Skeletal muscle satellite cell (primary cell): Measurements from ENCODE around the gene LZTS2. TPM values are rescaled to one million over a fixed set of nuclear protein-coding genes. Genes with fewer than 3 reads are reported as not detected.

Experiments used
- H3K27me3 ChIP-seq: 2 replicates; pipeline ENCODE4 v1.7.0; 2013; ENCODE audit warnings: low read length; ENCODE audit not compliant: control insufficient read depth, insufficient read depth
- H3K36me3 ChIP-seq: 2 replicates; pipeline ENCODE4 v1.7.0; 2013; ENCODE audit warnings: mild to moderate bottlenecking, control low read depth, low read length; ENCODE audit not compliant: insufficient read depth
- H3K4me1 ChIP-seq: 2 replicates; pipeline ENCODE4 v1.7.0; 2013; ENCODE audit warnings: low read length; ENCODE audit not compliant: control insufficient read depth, insufficient read depth
- H3K4me2 ChIP-seq: 2 replicates; pipeline ENCODE4 v1.7.0; 2013; ENCODE audit warnings: mild to moderate bottlenecking, low read length
- H3K4me3 ChIP-seq: 2 replicates; pipeline ENCODE4 v1.7.0; 2013; ENCODE audit warnings: low read length
- H3K9ac ChIP-seq: 2 replicates; pipeline ENCODE4 v1.7.0; 2013; ENCODE audit warnings: mild to moderate bottlenecking, low read depth, low read length, moderate library complexity
- H3K9me3 ChIP-seq: replicated peaks from 2 replicates; pipeline ENCODE4 v1.7.0; 2013; ENCODE audit warnings: mild to moderate bottlenecking, control low read depth, low read length
- total RNA-seq: library from RNA; depleted of rRNA; stranded (reverse); fragments of >200 nt; gene quantifications from 2 replicates; pipeline ENCODE4 v1.2.3, GENCODE V29; 2012; rRNA removed

The LZTS2 gene, protein sequence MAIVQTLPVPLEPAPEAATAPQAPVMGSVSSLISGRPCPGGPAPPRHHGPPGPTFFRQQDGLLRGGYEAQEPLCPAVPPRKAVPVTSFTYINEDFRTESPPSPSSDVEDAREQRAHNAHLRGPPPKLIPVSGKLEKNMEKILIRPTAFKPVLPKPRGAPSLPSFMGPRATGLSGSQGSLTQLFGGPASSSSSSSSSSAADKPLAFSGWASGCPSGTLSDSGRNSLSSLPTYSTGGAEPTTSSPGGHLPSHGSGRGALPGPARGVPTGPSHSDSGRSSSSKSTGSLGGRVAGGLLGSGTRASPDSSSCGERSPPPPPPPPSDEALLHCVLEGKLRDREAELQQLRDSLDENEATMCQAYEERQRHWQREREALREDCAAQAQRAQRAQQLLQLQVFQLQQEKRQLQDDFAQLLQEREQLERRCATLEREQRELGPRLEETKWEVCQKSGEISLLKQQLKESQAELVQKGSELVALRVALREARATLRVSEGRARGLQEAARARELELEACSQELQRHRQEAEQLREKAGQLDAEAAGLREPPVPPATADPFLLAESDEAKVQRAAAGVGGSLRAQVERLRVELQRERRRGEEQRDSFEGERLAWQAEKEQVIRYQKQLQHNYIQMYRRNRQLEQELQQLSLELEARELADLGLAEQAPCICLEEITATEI
- total RNA-seq: 79.1 and 103 TPM in 2 replicates

DNA sequence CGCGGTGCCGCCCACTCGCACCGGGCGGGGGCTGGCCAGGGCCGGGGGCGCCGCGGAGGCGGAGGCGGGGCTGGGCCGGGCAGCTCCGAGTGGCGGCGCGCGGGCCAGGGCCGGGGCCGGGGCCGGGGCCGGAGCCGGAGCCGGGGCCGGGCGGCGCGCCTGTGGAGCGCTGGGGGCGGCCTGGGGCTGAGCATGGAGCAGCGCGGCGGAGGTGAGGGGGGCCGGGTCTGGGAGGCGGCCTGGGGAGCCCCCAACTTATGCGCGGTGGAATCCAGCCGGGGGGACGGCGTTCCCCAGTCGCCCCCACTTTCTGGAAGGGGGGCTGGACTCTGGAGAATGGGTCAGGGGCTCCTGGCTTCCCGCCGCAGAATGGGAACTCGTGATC, at the start of gene LZTS2:
LZTS2 (plus strand) TSS at position 67 of the 385 bp plus-strand sequence. CDS start 2,731 bp downstream, outside the sequence.
- H3K4me1 ChIP-seq: peaks cover 35% of the 10 kb centered on the region
- H3K4me3 ChIP-seq: peak within 1 kb of the TSS; percentile 76
- H3K9ac ChIP-seq: peak within 1 kb of the TSS; percentile 98
- peaks cover 23% of the 10 kb centered on the region for H3K36me3 ChIP-seq
- peak within 1 kb of the TSS; percentile 99 for H3K4me2 ChIP-seq
- H3K27me3 ChIP-seq: no peaks in the 10 kb centered on the region
- no peaks in the 10 kb centered on the region for H3K9me3 ChIP-seq

DNA sequence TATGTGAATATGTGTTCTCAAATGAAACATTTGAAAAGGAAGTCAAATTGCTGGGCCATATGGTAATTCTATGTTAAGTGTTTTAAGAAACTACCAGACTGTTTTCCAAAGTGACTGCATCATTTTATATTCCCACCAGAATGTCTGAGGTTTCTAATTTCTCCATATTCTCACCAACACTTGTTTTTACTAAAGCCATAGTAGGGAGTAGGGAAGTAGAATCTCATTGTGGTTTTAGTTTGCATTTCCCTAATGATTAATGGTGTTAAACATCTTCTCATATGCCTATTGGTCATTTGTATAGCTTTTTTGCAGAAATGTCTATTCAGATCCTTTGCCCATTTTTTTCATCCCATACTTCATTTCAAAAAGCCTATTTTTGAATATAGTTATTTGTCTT, 39.4 kb upstream of the LZTS2 start:
- H3K4me3 ChIP-seq: no peak overlapping the region
- no peaks in the 10 kb centered on the region for H3K4me1 ChIP-seq
- no peak overlapping the region for H3K4me2 ChIP-seq
- no peaks in the 10 kb centered on the region for H3K27me3 ChIP-seq
- H3K9me3 ChIP-seq: no peaks in the 10 kb centered on the region
- H3K9ac ChIP-seq: no peak overlapping the region
- H3K36me3 ChIP-seq: peaks cover 77% of the 10 kb centered on the region

DNA sequence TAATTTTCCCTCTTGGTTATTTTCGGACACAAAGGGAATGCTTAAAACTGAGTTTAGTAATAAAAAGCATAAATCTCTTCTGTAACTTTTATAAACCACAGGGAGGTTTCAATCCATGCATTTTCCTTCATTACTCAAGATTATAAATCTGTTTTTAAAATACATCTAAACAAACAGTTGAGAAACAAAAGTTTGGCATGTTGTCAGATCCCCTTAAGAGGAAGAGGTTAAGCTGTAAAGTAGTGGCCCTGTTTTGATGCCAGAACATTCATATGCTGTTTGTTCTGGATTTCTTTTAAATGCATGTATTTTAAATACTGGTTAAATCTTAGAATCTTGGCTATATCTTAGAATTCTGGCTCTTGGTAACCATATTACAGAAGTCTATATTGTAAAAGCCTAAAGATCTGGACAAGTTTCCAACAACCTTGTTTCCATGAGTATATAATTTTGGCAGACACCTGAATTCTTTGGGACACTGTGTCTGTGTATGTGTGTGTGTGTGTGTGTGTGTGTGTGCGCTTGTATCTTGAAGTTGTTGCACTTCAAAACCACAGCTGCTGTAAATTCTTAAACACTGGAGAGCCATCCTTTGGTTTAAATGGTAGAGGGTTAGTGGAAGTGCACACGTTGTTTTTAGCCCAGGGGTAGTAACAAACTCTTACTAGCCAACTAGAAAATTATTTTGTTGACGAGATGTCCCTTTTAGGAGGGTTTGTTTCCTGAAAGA, 37.1 kb upstream of the LZTS2 start:
- H3K36me3 ChIP-seq: peaks cover 82% of the 10 kb centered on the region
- H3K9ac ChIP-seq: no peak overlapping the region
- H3K27me3 ChIP-seq: no peaks in the 10 kb centered on the region
- H3K4me2 ChIP-seq: no peak overlapping the region
- H3K4me3 ChIP-seq: no peak overlapping the region
- no peaks in the 10 kb centered on the region for H3K4me1 ChIP-seq
- no peaks in the 10 kb centered on the region for H3K9me3 ChIP-seq

DNA sequence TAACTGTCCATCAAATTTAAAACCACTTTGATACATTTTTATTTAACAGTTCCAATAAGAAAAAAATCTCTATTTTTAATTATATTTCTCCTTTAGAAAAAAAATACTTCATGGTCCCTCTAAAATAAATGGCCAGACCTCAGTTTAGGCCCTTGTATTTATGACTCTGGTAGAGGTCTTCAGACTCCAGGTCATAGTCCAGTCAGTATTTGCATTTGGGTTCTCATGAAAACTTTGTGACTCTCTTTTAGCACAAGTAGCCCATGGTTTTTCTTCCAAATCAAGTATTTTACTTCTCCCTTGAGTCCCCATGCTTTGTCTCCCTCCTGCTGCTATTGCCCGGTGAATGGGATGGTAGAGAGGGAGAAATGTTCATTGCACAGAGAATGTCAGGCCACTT, 35.8 kb upstream of the LZTS2 start:
- H3K4me2 ChIP-seq: no peak overlapping the region

DNA sequence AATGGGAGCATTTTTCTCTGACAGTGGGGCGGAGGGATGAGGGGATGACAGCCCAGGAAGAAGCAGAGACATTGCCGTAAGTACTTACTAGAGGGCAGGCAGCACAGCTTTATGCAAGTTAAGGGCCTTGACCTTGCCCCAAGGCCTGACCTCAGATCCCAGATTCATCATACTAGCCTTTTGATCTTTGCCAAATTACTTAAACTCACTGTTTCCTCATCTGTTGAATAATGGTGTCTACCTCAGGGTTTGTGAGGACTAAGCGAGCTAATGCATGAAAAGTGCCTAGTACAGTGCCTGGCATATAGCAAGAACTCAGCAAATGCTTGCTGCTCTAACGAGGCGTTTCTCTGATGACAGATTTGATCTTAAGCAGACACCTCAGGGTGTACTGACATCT, 33.8 kb upstream of the LZTS2 start:
- Histone ChIP-seq H3K9me3 (no peaks in the 10 kb centered on the region), H3K36me3 (peaks cover 56% of the 10 kb centered on the region), H3K4me1 (peaks cover 6% of the 10 kb centered on the region), H3K27me3 (no peaks in the 10 kb centered on the region), H3K4me3 (no peak overlapping the region), H3K4me2 (no peak overlapping the region), H3K9ac (no peak overlapping the region)

More for the DNA sequence above, 35.8 kb upstream of the LZTS2 start:
- Histone ChIP-seq H3K27me3 (no peaks in the 10 kb centered on the region), H3K9ac (no peak overlapping the region), H3K9me3 (no peaks in the 10 kb centered on the region), H3K36me3 (peaks cover 72% of the 10 kb centered on the region), H3K4me3 (no peak overlapping the region), H3K4me1 (peaks cover 3% of the 10 kb centered on the region)

DNA sequence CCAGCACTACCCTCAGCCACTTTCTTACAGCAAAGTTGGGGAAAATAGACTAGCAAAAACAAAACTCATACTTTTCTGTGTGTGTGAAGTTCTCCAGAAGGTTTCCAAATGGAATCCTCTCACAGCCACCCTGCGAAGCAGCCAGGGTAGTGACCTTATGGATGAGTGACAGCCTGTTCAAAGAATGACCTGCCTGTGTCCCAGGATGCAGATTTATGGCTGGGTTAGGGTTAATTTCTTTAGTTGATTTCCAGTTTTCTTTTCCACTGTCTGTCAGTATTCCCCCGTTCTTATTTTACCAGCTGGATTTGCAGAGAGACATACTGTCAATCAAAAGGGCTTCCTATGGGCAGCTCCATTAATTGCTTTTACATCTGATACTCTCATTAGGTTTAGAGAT, 32.7 kb upstream of the LZTS2 start:
- Histone ChIP-seq H3K9ac (no peak overlapping the region), H3K27me3 (no peaks in the 10 kb centered on the region), H3K4me2 (no peak overlapping the region), H3K4me3 (no peak overlapping the region), H3K4me1 (peaks cover 6% of the 10 kb centered on the region), H3K36me3 (peaks cover 50% of the 10 kb centered on the region), H3K9me3 (no peaks in the 10 kb centered on the region)

DNA sequence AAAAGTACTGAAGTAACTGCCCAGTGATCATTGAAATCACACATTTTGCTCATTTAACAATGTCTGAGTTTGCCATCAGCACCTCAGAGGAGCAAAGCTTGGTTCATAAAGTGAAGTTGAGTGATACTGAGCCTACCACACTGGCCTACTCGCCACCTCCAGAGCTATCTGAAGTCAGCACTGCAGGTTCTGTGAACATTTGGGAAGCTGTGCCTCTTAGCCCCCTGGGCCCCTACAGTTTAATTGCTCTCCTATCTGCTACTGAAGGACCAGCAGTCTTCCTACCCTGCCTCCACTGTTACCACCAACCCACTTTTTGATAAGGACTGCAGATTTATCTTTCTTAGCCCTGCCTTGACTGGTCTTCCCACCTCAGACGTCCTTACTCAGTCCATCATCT, 32.3 kb upstream of the LZTS2 start:
- peaks cover 6% of the 10 kb centered on the region for H3K4me1 ChIP-seq
- no peaks in the 10 kb centered on the region for H3K9me3 ChIP-seq
- peaks cover 46% of the 10 kb centered on the region for H3K36me3 ChIP-seq
- H3K4me3 ChIP-seq: no peak overlapping the region
- no peak overlapping the region for H3K4me2 ChIP-seq
- H3K27me3 ChIP-seq: no peaks in the 10 kb centered on the region
- H3K9ac ChIP-seq: no peak overlapping the region

DNA sequence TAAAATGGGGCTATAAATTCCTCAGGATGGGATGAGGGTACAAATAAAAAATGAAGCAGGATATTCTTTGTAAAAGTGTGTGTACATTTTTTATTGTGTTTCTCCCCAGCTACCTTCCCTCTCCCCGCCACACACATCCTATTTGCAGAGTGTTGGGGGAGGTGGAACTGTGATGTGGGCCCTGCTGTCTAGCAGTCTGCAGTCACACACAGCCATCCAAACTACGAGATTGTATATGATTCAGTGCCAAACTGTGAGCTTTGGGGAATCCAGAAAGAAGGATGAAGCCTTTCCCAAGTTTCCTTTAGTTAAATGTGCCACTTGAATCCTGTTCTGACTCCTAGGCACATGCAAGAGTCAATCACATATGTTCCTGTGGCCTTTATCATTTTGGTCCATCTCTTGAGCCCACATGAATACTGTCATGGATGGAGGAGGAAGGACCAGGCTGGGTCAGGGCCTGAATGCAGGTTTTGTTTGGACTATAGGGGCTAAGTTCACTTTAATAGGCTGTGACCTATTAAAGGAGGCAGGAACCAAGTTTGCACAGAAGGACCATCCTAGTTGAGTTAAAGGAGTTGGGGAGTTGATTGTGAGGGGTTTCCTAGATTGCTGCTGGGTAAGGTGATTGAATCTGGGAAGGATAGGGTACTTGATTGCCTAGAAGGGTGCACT, 31.4 kb upstream of the LZTS2 start:
- no peaks in the 10 kb centered on the region for H3K9me3 ChIP-seq
- H3K27me3 ChIP-seq: no peaks in the 10 kb centered on the region
- peak overlapping the region; percentile 98 for H3K4me2 ChIP-seq
- peak overlapping the region; percentile 74 for H3K4me3 ChIP-seq
- no peak overlapping the region for H3K9ac ChIP-seq
- peaks cover 37% of the 10 kb centered on the region for H3K36me3 ChIP-seq
- peaks cover 6% of the 10 kb centered on the region for H3K4me1 ChIP-seq

DNA sequence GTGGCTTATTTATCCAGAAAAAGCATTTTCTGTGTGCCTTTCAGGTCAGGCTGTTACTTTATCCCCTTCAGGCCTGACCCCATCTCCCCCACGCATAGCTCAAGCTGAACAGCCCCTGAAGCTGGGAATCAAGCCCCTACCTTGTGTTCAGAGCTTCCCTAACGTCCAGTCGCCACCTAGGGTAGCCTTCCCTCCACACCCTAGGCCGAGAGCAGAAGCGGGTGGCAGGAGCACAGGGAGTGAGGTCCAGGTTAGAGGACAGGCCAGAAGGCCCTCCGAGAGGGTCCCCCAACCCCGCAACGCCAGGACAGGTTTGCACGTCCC, 30.8 kb upstream of the LZTS2 start:
- peaks cover 33% of the 10 kb centered on the region for H3K36me3 ChIP-seq
- H3K4me1 ChIP-seq: peaks cover 6% of the 10 kb centered on the region
- H3K9me3 ChIP-seq: no peaks in the 10 kb centered on the region
- H3K4me2 ChIP-seq: peak overlapping the region; percentile 98
- H3K4me3 ChIP-seq: peak overlapping the region; percentile 74
- H3K27me3 ChIP-seq: no peaks in the 10 kb centered on the region
- peak overlapping the region; percentile 18 for H3K9ac ChIP-seq

DNA sequence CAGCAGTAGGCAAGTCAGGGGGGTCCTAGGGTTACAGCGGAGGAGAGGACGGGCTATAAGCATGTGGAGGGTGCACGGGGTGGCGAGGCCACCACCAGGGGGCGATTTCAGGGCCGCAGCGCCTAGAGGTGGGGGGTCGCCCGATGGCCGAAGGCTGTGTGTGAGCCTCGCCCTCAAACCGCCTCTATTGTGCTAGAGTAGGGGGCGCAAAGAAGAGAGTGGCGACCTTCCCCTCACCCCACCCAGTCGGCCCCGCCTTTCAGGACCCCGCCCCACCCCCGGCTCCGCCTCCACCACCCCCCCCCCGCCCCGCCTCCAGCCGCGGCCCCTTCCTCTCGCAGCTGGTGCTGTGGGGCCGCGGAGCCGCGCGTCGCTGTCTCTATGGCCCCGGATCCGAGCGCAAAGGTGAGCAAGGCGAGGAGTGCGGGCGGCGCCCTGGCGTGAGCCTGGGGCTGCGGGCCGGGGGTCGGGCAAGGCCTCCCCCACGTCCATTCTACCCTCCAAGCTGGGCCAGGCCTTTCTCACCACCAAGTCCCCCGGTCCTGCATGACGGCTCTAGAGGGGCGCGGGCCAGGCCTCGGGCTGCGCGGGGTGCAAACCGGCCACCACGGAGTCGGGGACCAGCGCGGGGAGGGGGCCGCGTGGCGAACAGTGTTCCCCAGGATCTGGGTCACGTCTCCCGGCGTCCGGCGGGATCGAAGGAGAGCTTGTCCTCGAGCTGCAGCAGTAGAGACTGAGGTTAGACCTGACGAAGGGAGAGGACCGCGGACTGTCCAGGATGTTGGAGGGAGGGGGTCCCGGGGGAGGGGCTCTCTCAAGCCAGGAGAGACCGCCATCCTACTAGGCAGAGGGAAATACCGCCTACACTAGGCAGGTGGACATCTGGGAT, 30.2 kb upstream of the LZTS2 start, which contains the start of gene SEMA4G:
SEMA4G (plus strand) TSS at position 318 of the 889 bp plus-strand sequence. CDS start 3,409 bp downstream, outside the sequence.
- peaks cover 6% of the 10 kb centered on the region for H3K4me1 ChIP-seq
- H3K4me3 ChIP-seq: peak within 1 kb of the TSS; percentile 74
- no peaks in the 10 kb centered on the region for H3K27me3 ChIP-seq
- peak within 1 kb of the TSS; percentile 33 for H3K9ac ChIP-seq
- peaks cover 28% of the 10 kb centered on the region for H3K36me3 ChIP-seq
- H3K4me2 ChIP-seq: peak within 1 kb of the TSS; percentile 98
- no peaks in the 10 kb centered on the region for H3K9me3 ChIP-seq
